Measurements from ENCODE around the gene PRKG1.
"Not testable (repeated sequence)": the region's sequence is repeated elsewhere in the genome, so short reads cannot be mapped to it uniquely, and the experiment has no call there.

Gene PRKG1

DNA sequence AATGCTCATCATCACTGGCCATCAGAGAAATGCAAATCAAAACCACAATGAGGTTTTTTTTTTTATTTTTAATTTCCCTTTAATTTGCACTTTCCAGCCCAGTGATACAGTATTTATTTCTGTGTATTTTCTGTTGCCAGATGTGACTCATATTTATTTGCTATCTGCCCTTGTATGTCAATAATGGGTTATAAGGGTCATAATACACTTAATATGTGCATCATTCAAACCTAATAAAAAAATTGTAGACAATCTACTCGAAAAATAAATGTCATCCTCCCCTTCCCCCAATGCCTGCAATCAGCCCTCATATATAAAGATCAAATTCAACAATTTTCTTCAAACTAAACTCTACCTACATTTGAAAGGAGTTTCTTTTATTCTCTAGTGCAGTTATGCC lies 470.6 kb downstream of the PRKG1 start:
- DNase-seq = no peak

DNA sequence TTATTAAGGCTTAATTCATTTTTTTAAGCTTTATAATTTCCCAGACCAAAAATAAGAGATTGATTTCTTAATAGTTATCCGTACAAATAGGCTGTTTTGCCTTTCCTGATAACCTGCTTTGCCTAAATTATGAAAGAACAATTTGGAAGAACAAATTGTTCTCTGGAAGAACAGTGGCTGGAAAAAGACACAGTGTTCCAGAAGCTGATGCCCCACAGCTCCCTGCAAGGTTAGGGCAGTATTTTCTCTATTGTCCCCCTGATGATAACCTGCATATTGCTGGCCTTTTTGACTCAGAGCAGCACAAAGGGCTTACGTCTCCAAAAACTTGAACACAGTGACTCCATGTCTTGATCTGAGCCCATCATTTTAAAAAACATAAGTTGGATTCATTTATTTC lies 473.7 kb downstream of the PRKG1 start:
- DNase-seq = no peak

DNA sequence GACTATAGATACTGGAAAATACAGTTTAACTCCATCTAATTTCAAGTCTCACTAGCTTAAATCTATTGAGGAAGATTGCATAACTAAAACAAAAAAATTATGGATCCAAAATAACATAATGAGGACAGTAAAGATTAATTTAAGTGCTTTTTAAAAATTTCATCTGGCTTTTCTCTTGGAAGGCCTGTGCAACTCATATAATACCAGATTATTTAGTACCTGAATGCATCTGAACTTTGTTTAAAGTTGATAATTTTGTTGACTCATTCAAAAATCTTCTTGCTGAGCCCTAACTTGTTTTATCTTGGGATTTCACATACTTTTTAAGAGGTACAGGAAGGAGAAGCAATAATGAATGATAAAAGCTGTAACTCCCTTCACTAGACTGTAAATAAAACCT lies 478.6 kb downstream of the PRKG1 start:
- DNase-seq = no peak

DNA sequence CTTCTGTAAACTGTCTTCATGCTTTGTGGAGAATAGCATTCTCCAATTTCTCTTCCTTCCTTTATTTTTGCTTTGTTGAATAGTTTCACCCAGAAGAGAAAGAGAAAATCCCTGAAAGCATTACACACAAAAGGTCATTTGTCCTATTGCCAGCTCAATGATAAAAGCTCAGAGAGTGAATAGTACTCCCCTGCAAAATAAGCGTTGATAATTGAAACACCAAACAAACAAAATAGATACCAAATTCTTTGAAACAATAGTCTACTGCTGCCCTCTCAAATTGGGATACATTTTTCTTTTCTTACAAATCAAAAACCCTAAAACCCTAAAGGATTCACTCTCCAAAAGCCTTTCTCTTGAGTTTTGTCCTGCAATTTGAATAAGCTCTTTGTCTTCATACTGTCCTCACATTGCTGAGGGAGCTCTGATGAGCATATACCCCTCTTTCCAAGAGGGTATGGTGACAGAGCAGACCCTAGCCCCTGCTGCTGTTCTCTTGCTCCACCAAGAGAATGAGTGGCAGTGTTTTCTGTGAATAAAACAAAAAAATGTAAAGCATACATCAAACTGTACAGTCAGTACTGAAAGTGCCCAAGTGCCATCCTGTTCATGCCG lies 490.7 kb downstream of the PRKG1 start:
- no peak for DNase-seq

DNA sequence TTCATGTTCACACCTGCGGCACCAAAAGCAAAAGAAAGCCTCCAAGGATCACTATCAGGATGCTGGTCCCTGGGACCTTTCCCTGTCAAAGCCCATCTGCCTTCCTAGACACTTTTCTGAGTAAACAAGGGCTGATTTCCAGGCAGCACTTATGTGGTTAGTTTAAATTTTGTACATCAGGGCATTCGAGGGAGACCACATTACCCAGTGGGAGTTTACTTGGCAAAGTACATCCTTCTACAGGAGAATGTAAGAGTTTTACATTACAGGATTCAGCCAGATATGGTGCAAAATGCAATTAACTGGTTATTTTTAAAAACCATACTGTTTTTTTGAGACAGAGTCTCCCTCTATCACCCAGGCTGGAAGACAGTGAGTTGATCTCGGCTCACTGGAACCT lies 493.0 kb downstream of the PRKG1 start:
- DNase-seq = no peak

DNA sequence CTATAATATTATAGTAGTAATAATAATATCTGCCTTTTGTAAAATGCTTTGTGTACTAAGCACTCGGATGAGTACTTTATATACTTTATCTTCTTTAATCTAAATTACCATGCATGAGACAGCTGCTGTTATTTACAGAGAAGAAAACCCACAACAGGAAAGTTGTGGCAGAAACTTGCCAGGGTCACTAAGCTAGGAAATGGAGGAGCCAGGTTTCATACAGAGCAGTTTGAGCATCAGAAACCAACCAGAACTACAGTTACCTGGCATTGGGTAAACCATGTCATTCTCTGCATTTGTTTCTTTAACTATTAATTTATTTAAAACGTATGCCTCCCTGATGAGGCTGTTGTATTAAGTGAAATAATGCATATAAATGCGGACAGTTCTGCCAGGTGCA lies 495.2 kb downstream of the PRKG1 start:
- DNase-seq = no peak

DNA sequence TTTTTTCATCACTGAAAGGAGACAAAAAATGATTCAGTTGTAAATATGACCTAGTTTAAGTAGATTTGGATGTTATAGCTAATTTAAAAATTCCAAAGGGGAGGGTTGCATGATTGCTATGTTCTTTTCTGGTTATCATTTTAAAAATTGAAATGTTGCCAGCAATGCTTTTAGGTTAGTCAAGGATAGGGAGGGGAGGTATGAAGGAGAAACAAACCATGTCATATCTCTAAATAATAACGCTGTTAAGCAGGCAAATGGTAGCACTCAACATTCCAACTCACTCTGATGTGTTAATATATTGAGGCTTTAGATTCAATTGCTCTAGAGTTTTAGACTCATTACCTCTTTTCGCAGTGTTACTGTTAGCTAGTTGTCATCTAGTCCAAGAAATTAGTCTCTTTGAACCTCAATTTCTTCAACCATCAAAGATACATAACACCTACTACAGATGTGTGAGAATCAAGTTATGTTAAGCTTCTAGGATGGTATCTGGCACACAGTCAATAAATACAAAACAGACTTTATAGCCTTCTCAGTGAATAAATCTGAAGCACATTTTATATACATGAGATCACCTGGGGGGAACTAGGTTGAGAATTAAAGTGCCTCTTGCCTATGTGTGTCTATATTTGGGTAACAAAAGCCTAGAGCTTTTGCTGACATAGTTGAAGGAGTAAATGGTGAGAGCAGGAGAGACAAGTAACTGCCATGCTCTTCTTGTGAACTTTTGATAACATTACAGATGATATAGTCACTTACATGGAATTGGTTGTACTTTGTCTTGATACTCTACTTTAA lies 500.2 kb downstream of the PRKG1 start:
- no peak for DNase-seq

DNA sequence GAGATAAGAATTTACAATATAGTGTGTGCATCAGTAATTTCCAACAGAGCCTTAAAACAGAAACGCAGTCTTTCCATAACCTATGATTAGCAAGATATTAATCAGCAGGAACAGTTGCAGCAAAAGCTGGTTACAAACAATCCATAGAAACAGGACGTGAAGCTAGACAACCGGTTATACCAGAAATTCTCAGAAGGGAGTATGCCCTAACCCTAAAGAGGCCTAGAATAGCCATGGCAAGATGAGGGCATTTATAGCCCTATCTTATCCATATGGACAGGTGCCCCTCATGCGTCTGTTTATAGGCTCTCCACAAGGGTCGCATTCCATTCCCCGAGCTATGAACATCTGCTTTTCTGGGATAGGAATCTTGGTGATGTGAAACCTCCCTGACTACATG lies 506.9 kb downstream of the PRKG1 start:
- DNase-seq = not testable (repeated sequence)

DNA sequence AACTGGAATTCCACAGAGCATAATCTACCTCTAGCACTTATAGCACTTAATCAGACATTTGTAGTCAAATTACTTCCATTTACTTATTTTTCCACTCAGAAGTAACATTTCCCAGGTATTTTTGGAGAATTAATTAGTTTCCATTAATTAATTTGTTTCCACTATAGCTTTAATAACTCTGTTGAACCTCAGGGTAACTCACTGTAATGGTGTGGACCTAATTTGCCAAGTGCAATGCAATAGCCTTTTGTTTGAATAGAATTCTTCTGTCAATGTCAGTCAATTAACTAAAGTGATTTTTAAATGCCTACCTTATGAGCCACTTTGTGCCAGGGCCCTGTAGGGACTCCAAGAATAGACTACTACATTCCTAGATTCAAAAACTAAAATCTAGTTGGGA lies 509.7 kb downstream of the PRKG1 start:
- DNase-seq = no peak

DNA sequence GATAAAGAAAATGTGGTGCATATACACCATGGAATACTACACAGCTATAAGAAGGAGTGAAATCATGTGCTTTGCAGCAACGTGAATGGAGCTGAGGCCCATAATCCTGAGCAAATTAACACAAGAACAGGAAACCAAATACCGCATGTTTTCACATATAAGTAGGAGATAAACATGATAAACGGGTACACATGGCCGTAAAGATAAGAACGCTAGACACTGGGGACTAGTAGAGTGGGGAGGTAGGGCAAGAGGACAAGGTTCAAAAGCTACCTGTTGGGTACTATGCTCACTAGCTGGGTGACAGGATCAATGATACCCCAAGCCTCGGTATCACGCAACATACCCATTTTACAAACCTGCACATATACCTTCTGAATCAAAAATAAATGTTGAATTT lies 511.5 kb downstream of the PRKG1 start:
- no peak for DNase-seq

DNA sequence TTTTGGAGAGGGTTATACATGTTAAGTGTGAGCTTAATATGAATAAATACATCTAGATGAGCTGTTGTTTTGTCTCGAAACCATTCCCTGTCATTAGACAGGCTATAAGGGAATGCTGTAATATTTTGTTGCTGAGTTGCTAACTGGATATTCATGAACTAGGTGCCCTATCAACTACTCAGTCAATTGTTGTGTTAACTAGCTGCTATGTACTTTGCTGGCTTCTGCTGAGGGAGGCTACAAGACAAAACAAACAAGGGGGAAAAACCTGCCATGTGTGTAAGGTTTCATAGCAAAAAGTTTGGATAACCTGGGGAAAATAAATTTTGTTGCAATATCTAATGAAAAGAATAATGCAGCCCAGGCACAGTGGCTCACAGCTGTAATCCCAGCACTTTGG lies 514.7 kb downstream of the PRKG1 start:
- no peak for DNase-seq

DNA sequence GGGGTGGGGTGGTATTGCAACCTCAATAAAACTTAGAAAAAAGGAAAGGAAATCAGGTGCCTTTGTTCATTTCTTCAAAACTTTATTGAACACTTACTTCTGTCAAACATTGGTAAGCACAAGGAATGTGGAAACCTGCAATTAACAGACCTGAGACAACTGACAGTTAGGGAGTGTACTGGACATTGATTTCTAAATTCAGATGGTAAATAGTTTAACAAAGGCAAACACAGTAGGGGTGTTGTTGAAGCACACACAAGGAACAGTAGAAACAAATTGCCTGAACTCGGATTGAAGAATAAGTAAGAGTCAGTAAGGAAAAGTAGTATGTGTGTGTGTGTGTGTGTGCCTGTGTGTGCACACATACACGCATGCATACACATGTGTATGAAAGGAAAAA lies 516.5 kb downstream of the PRKG1 start:
- DNase-seq = no peak

DNA sequence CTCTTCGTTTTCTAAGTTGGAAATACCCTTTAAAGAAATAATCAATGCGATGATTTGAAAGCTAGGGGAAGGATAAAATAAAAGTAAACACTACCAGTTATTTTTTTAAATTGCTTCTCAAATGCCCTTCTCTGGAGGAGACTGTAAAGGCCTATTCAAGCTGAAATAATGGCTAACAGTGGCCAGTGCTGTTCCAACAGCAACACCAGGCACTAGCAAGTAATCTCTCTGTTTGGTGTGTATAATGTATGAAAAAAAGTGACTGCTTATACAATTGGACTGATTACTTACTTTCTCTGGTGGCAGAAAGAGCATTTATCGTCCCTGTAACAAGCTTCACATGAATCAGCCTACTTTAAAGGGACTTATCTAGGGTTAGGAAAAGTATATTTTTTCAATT lies 522.4 kb downstream of the PRKG1 start:
- no peak for DNase-seq

DNA sequence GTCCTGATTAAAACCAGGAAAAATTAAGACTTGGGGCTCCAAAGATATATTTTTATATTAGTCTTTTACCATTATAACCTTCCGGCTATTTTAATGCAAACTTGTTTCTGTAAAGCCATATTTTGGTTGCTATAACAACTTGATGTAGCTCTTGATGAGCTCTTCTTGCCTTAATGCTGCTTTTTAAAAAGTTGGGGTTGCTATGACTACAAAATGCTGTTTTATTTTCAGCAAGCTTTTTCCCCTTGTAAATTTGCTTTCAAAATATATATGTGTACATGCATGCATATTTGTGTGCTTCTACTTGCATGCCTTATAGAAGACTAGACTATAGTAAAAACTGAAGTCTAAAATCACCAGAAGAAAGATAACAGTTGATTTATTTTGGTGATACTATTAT lies 525.4 kb downstream of the PRKG1 start:
- no peak for DNase-seq

DNA sequence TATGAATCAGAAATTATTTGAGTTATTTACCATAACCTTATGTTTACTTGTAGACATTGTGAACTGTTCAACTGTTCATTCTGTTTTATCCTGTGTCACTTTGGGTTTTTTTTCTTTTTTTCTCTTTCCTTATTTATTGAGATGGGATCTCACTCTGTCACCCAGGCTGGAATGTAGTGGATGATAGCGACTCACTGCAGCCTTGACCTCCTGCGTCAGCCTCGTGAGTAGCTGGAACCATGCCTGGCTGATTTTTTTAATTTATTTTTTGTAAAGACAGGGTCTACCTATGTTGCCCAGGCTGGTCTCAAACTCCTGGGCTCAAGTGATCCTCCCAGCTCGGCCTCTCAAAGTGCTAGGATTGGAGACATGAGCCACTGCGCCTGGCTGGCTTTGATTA lies 528.0 kb downstream of the PRKG1 start:
- DNase-seq = no peak

DNA sequence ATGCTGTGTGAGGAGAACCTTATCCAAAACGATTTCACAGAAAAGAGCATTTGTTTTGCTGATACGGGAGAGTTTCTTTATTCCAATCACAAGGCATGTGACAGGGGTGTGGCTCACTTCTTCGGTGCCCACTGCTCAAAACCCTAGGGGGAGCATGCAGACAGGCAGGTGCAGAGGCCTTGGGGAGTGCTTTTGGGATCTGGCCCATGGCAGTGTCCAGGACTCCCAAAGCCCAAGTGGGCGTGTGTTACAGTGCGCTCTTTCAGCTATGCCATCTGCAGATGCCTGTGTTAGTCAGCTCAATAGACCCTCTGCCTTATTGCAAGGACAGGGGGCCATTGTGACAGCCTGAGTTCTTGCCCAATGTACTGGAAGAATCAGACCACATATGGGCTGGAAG lies 530.3 kb downstream of the PRKG1 start:
- no peak for DNase-seq

DNA sequence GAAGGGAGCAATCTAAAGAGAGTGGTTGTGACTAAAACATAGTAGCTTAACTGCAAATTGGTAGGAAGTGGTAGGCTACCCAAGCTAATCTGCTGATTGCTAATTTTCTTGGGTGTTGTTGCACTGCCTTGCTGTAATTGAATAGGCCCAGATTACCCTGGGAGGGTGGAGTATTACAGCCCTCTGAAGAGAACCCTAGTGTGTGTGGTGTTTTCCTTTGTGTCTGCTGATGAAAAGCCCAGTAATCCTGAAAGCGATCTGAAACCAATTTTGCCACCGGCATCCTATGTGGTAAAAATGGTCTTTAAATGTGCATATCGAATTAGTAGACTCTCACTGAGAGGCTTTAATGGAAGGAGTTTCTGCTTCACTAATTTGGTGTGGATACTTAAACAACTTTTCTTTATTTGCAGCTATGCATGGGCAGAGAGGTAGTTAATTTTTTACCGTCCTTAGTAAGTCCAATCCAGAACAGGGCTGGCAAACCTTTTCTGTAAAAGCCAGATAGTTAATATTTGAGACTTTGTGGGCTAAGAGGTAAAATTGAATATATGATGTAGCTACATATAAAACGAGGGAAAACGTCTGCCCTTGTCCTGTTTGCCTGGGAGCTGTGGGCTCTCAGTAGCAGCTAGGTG lies 532.7 kb downstream of the PRKG1 start:
- DNase-seq = no peak

DNA sequence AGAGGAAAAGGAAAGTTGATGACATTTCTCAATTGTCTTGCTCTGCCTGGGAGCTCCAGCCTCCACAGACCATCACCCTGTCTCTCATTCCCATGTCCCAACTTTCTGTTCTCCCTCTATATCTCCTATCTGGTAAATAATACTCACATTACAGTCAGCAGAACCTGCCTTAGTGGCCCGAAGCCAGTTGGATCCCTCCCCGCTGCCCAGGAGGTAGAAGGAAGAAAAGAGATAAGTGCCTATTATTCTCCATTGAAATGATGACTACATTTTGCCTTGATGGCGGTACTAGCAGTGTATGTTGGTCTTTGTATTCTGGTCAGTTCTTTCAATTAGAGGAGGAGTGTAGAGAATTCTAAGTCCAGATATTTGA lies 533.2 kb downstream of the PRKG1 start:
- DNase-seq = no peak

DNA sequence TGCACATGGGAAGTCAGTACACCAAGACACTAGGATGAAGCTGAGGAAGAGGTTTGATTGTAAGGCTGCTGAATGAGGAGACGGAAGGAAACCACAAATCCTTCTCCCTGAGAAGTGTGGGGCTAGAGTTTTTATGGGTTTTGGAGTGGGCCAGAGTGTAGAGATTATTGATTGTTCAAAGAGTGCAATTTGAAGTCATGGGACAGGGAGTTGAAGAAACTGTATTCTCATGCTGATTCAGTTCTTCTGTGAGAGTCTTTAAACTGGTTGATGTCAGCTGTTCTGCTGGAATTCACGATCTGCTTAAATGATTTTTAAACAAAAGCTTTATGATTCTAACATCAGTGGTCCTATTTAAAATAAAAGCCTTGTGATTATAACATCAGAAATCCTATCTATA lies 533.9 kb downstream of the PRKG1 start:
- no peak for DNase-seq

DNA sequence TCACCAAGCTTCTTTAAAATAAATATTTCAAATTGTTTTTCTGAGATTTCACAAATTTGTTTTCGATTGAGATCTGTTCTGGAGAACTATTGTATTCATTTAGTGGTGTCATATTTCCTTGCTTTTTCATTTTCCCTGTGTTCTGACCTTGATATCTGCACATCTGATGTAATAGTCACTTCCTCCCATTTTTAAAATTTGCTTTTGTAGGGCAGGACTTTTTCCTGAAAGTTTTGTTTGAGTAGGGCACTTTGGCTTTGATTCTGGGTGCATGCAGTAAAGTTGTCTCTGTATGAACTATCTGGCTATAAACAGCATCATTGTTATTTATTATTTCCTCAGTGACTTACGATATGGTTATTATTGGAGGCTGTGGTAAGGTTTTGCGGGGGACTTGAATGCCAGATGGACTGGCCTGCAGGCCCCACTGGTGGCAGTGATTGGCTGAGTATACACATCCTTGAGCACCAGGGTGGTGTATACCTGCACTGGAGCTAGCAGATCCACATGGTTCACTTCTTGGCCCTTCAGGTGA lies 541.5 kb downstream of the PRKG1 start:
- no peak for DNase-seq

DNA sequence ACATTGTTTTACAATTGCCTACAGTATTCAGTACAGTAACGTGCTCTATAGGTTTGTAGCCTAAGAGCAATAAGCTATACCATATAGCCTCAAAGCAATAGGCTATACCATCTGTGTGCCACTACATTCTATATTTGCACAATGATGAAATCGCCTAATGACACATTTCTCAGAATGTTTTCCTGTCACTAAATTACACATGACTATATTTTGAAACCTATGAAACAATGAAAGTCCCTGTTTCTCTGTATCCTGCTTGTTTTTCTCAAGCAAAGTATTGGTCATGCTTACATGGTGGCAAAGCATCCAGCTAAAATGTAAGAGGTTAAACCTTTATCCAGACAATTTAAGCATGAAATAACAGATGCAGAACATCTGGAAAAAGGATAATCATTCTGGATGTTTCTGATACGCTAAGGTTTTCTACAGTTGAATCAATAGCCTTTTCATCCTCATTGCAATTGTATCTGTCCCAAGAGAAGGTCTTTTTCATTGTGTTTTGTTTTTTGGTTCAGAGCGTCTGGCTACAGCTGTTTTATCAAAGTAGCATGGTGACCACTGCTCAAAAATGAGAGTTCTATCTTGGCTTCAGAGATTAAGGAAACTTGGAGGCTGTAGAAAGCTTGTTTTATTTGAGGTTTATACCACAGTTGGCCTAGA lies 543.4 kb downstream of the PRKG1 start:
- no peak for DNase-seq

DNA sequence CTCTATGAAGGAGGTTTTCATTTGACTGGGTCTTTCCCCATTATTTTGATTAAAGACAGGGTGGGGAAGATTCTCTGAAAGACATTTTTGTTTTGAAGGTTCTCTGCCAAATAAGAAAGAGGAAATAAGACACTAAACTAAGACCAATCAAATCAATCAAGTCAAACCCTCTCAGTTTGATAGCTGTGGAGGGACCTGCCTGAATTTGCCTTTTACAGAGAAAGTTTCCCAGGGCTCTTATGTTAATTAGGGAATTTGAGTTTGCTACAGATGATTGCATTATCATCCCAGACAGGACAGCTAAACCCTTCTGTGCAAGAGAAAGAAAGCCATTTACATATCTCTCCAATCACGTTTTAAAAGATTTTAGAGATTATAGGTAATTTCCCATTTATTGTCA lies 545.1 kb downstream of the PRKG1 start:
- no peak for DNase-seq

DNA sequence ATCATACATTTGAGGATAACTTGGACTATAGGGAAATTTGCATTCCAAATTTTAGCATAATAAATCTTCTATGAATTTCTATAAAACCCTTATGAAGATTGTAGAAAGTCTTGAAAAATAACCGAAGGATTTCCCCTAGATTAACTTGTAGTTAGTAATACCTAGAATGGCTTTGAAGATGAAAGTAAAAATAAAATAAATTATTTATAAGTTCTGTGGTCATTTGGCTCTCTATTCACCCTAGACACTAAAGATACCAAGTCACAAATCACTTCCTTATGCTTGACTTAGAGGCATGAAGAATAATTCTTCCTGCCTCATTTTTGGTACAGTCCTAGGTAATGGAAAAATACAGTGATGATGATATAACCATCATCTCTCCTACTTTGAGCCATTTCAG lies 545.8 kb downstream of the PRKG1 start:
- DNase-seq = no peak

DNA sequence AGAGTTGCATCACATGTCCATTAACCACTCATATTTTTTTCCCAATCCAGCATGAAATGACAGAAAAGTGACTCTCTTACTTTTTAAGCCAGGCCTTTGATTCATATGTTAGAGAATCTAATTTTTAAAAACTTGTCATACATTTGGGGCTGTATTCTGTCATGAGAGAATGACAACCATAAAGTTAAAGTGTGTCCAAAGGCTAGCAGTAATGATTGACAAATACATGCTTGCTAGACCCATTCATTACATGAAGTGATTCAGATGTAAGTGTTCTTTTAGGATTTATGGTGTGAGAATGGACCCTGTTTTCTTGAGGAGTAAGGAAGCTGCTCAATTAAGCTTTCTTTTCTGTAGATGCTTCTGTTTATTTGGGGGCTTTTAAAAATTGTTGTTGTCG lies 549.7 kb downstream of the PRKG1 start:
- no peak for DNase-seq
